Spleen (tissue), 11 donors: ENCODE measurements around the gene LARP1. TPM values are rescaled to one million over a fixed set of nuclear protein-coding genes. Genes with fewer than 3 reads are reported as not detected.
"Not testable (repeated sequence)": the region's sequence is repeated elsewhere in the genome, so short reads cannot be mapped to it uniquely, and the experiment has no call there.

Experiments used
- DNase-seq: peaks from one replicate; pipeline ENCODE4 v3.0.0-alpha.2; 2020
- H3K27ac ChIP-seq, 8 donors: fragments of 200-600 bp; sonication (generic) in 7 of 8; 1 replicate in 4 of 8; 2 replicates in 4 of 8; pipeline versions ENCODE4 v1.5.0 to v1.8.0; 2016 to 2021; ENCODE audit warnings: inconsistent platforms in 4 of 8, mild to moderate bottlenecking in 4 of 8, moderate library complexity in 1 of 8
- H3K27me3 ChIP-seq, 7 donors: fragments of 200-600 bp; sonication (generic) in 6 of 7; replicated peaks in 1 of 7; 1 replicate in 4 of 7; 2 replicates in 3 of 7; pipeline versions ENCODE4 v1.5.0 to v1.8.0; 2016 to 2021; ENCODE audit warnings: inconsistent platforms in 3 of 7, mild to moderate bottlenecking in 1 of 7
- H3K36me3 ChIP-seq, 6 donors: fragments of 200-600 bp; sonication (generic) in 5 of 6; 1 replicate in 4 of 6; 2 replicates in 2 of 6; pipeline versions ENCODE4 v1.5.0 to v1.8.0; 2016 to 2021; ENCODE audit warnings: inconsistent platforms in 2 of 6
- H3K4me1 ChIP-seq, 6 donors: fragments of 200-600 bp; sonication (generic) in 5 of 6; 1 replicate in 3 of 6; 2 replicates in 3 of 6; pipeline versions ENCODE4 v1.5.0 to v1.8.0; 2016 to 2021; ENCODE audit warnings: inconsistent platforms in 3 of 6
- H3K4me3 ChIP-seq, 8 donors: fragments of 200-600 bp; sonication (generic) in 7 of 8; 1 replicate in 4 of 8; 2 replicates in 4 of 8; pipeline versions ENCODE4 v1.5.0 to v1.8.0; 2016 to 2021; ENCODE audit warnings: inconsistent platforms in 4 of 8, mild to moderate bottlenecking in 4 of 8, moderate library complexity in 2 of 8
- H3K9me3 ChIP-seq, 8 donors: fragments of 200-600 bp; sonication (generic) in 7 of 8; 1 replicate in 4 of 8; 2 replicates in 4 of 8; pipeline versions ENCODE4 v1.5.0 to v1.8.0; 2016 to 2021; ENCODE audit warnings: inconsistent platforms in 4 of 8
- CTCF ChIP-seq, 11 experiments: fragments of 200-600 bp in 7 of 11; fragments of 450-650 bp in 4 of 11; sonication (generic) in 4 of 11; IDR thresholded peaks in 8 of 11; conservative IDR thresholded peaks in 3 of 11; 1 replicate in 7 of 11; 2 replicates in 4 of 11; pipeline versions ENCODE4 v1.4.0 to v1.8.0; 2016 to 2021; ENCODE audit warnings: antibody characterized with exemption in 11 of 11, inconsistent platforms in 4 of 11, mild to moderate bottlenecking in 1 of 11
- POLR2A ChIP-seq, 3 donors: fragments of 450-650 bp; IDR thresholded peaks; one replicate each; pipeline ENCODE4 v1.5.1; 2017; ENCODE audit warnings: antibody characterized with exemption in 3 of 3, mild to moderate bottlenecking in 1 of 3
- POLR2AphosphoS5 ChIP-seq, 3 donors: sonication (generic); formaldehyde crosslinking; IDR thresholded peaks; one replicate each; pipeline ENCODE4 v1.5.1; 2017; ENCODE audit warnings: antibody characterized with exemption in 3 of 3
- WGBS, 5 donors: extraction: QIAGEN DNeasy Blood & Tissue Kit in 3 of 5; methylation state at CpG; one replicate each; pipeline versions ENCODE4 v1.1.5 to v1.1.7; 2013 to 2018; 5-methylcytosine and 5-hydroxymethylcytosine counted together
- intact Hi-C: fragments of 100-400 bp; cut with DNase I; formaldehyde crosslinking; loops from one replicate; pipeline ENCODE4 v1.15.0; 2023; ENCODE audit warnings: low total_unique reads
- polyA plus RNA-seq, 3 donors: library from polyadenylated mRNA; stranded (reverse); fragments of 200-250 nt; gene quantifications; one replicate each; pipeline ENCODE4 v1.2.1, GENCODE V29; 2013
- total RNA-seq, 7 donors: library from RNA; depleted of rRNA in 3 of 7; stranded (reverse); fragments of >200 nt in 3 of 7; fragmentation: NEBNext Ultra II Directional in 4 of 7; extraction: Animal tissue kit (Norgen Biotek cat#: 25700) in 4 of 7; gene quantifications; one replicate each; pipeline versions ENCODE4 v1.1.0 to v1.2.1, GENCODE V29; 2016 to 2021
- donor health status: healthy with polysubstance abuse.
- donor health status: DM: no; HTN: no; CAD: no; lungs with moderate emphysema.
- donor health status: DM: no; HTN: no; CAD: no.
- donor health status: Bipolar disorder and iron deficiency.
- donor health status: healthy.
- donor health status: DM: no; HTN: no; CAD: no.
- donor health status: DM: yes; HTN: yes; CAD: no.

Gene LARP1
- total and polyA plus RNA-seq, 10 donors: 13.8 to 168 (median 120) TPM

- DNase-seq: peak; percentile 20
- Histone ChIP-seq H3K4me1 (peaks cover 0 to 23% (median 6%) of the 10 kb centered on the region in 6 donors), H3K27me3 (no peaks in the 10 kb centered on the region), H3K36me3 (peaks cover 0 to 100% (median 47%) of the 10 kb centered on the region in 6 donors), H3K4me3 (no peak overlapping the region), H3K9me3 (no peaks in the 10 kb centered on the region), H3K27ac (peak overlapping the region; percentile 2 to 62 (median 28))
- intact Hi-C loops: loop anchor here (10.0 kb wide), 1 partner anchor 64 kb away; the partner anchor contains the start of gene LARP1
- WGBS, 5 donors: 70 to 85% (median 77%) methylated on average over 2 of the region's 2 CpGs
- TF ChIP-seq POLR2AphosphoS5 (IDR thresholded peaks at IDR 0.05) (peak in 1 of 3 donors; percentile 23), POLR2A (IDR thresholded peaks at IDR 0.05) (no peak)
Observed at GRCh38 chr5:154818471-154819116, 63.4 kb downstream of the LARP1 start.

GRCh38 chr5:154819546-154819945 is 64.4 kb downstream of the LARP1 start:
- Histone ChIP-seq H3K4me1 (peaks cover 0 to 19% (median 1%) of the 10 kb centered on the region in 6 donors), H3K36me3 (peaks cover 0 to 100% (median 39%) of the 10 kb centered on the region in 6 donors), H3K27me3 (no peaks in the 10 kb centered on the region), H3K9me3 (no peaks in the 10 kb centered on the region), H3K4me3 (no peak overlapping the region), H3K27ac (peak overlapping the region in 6 of 8 donors; percentile 2 to 62 (median 38))
- intact Hi-C loops: loop anchor here (10.0 kb wide), 1 partner anchor 65 kb away; the partner anchor contains the start of gene LARP1
- DNase-seq: peak; percentile 34
- 86 to 89% (median 87%) methylated on average over 7 of the region's 7 CpGs for WGBS, 5 donors
- TF ChIP-seq POLR2AphosphoS5 (IDR thresholded peaks at IDR 0.05) (no peak), POLR2A (IDR thresholded peaks at IDR 0.05) (no peak), CTCF (IDR thresholded peaks at IDR 0.05 in 8 of 11, conservative IDR thresholded peaks at IDR 0.05 in 3 of 11) (no peak)

- no peak overlapping the region for H3K27ac ChIP-seq
- DNase-seq: peak; percentile 20
- 93 to 98% (median 96%) methylated on average over 5 of the region's 5 CpGs for WGBS, 5 donors
- no peaks in the 10 kb centered on the region for H3K27me3 ChIP-seq
- peaks cover 0 to 19% (median 1%) of the 10 kb centered on the region in 6 donors for H3K4me1 ChIP-seq
- intact Hi-C loops: no loop called here
- TF ChIP-seq CTCF (IDR thresholded peaks at IDR 0.05 in 8 of 11, conservative IDR thresholded peaks at IDR 0.05 in 3 of 11) (no peak), POLR2A (IDR thresholded peaks at IDR 0.05) (no peak), POLR2AphosphoS5 (IDR thresholded peaks at IDR 0.05) (no peak)
- H3K36me3 ChIP-seq: peaks cover 0 to 99% (median 31%) of the 10 kb centered on the region in 6 donors
- no peak overlapping the region for H3K4me3 ChIP-seq
- H3K9me3 ChIP-seq: no peaks in the 10 kb centered on the region
Observed at GRCh38 chr5:154820383-154820782, 65.2 kb downstream of the LARP1 start.

DNA sequence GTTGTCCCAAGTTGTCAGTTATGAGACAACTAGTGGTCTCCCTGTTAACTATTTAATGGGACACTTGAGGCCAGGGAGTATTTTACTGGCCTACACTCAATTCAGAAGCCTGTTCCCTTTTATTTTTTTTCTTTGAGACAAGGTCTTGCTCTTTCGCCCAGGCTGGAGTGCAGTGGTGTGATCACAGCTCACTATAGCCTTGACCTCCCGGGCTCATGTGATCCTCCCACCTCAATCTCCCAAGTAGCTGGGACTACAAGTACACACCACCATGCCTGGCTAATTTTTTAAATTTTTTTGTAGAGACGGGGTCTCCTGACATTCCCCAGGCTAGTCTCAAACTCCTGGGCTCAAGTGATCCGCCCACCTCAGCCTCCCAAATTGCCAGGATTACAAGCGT is 67.7 kb downstream of the LARP1 start:
- intact Hi-C loops, H3K9me3 ChIP-seq, H3K27ac ChIP-seq, H3K27me3 ChIP-seq, H3K4me3 ChIP-seq: not testable (repeated sequence)
- 89 to 93% (median 92%) methylated on average over 5 of the region's 5 CpGs for WGBS, 5 donors
- Histone ChIP-seq H3K36me3 (peaks cover 0 to 87% (median 17%) of the 10 kb centered on the region in 6 donors), H3K4me1 (peaks cover 0 to 15% (median 1%) of the 10 kb centered on the region in 6 donors)
- DNase-seq: peak; percentile 21

DNA sequence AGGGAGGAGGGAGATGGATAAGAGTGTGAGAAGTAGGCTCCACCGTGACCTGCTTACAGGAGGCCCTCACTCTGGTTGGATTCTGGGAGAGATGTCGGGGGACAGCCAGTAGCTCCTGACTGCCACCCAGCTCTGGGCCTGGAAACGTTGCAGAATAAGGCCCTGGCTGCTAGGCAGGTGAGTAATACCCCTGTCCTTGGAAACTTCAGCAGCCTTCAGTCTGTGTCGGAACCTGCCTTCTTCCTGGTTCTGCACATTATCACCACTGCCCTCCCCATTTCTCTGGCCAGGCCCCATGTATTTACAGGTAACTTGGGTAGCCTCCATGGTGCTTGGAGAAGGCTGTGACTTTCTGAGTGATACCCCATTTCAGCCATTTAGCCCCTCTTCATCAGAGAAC is 68.4 kb downstream of the LARP1 start:
- H3K27me3 ChIP-seq: no peaks in the 10 kb centered on the region
- peaks cover 0 to 8% (median 0%) of the 10 kb centered on the region in 6 donors for H3K4me1 ChIP-seq
- 80 to 100% (median 91%) methylated on average over 4 of the region's 4 CpGs for WGBS, 5 donors
- no peak overlapping the region for H3K4me3 ChIP-seq
- peaks cover 0 to 87% (median 17%) of the 10 kb centered on the region in 6 donors for H3K36me3 ChIP-seq
- TF ChIP-seq CTCF (IDR thresholded peaks at IDR 0.05 in 8 of 11, conservative IDR thresholded peaks at IDR 0.05 in 3 of 11) (no peak), POLR2AphosphoS5 (IDR thresholded peaks at IDR 0.05) (no peak), POLR2A (IDR thresholded peaks at IDR 0.05) (no peak)
- intact Hi-C loops: no loop called here
- H3K27ac ChIP-seq: no peak overlapping the region
- DNase-seq: peak; percentile 43
- H3K9me3 ChIP-seq: no peaks in the 10 kb centered on the region
